Lung (tissue), 12 donors: ENCODE results near the gene SNRK. TPM values are rescaled to one million over a fixed set of nuclear protein-coding genes. Genes with fewer than 3 reads are reported as not detected.

Experiments used
- ATAC-seq: fragments of 200-7000 bp; cut with Tn5 transposase; one replicate; pipeline ENCODE4 v1.9.1; 2020; ENCODE audit warnings: moderate number of reproducible peaks; ENCODE audit not compliant: insufficient read depth, low FRiP score
- DNase-seq, 3 donors: peaks; one replicate each; pipeline ENCODE4 v3.0.0-alpha.2; 2013 to 2017
- H3K27ac ChIP-seq, 2 donors: one replicate each; pipeline ENCODE4 v1.5.1; 2013; ENCODE audit warnings: mild to moderate bottlenecking in 2 of 2, moderate library complexity in 2 of 2, control low read depth in 1 of 2, inconsistent platforms in 1 of 2, low read depth in 1 of 2, low read length in 1 of 2
- H3K27me3 ChIP-seq, 3 donors: one replicate each; pipeline ENCODE4 v1.5.1; 2013; ENCODE audit warnings: low read length in 2 of 3; ENCODE audit not compliant: control insufficient read depth in 3 of 3, insufficient read depth in 3 of 3
- H3K36me3 ChIP-seq, 4 donors: one replicate each; pipeline ENCODE4 v1.5.1; 2013; ENCODE audit warnings: low read length in 4 of 4, mild to moderate bottlenecking in 1 of 4, moderate library complexity in 1 of 4; ENCODE audit not compliant: control insufficient read depth in 4 of 4, insufficient read depth in 4 of 4
- H3K4me1 ChIP-seq, 5 donors: one replicate each; pipeline ENCODE4 v1.5.1; 2013; ENCODE audit warnings: low read length in 5 of 5, mild to moderate bottlenecking in 2 of 5, moderate library complexity in 1 of 5; ENCODE audit not compliant: control insufficient read depth in 5 of 5, insufficient read depth in 5 of 5
- H3K4me3 ChIP-seq: one replicate; pipeline ENCODE4 v1.5.1; 2013; ENCODE audit warnings: mild to moderate bottlenecking, control low read depth, moderate library complexity
- H3K9ac ChIP-seq, 2 donors: one replicate each; pipeline ENCODE4 v1.5.1; 2013; ENCODE audit warnings: low read length in 2 of 2, control low read depth in 1 of 2; ENCODE audit not compliant: insufficient read depth in 1 of 2
- H3K9me3 ChIP-seq, 4 donors: one replicate each; pipeline ENCODE4 v1.5.1; 2013; ENCODE audit warnings: low read length in 3 of 4, mild to moderate bottlenecking in 1 of 4, moderate library complexity in 1 of 4; ENCODE audit not compliant: control insufficient read depth in 4 of 4, insufficient read depth in 3 of 4
- CTCF ChIP-seq: IDR thresholded peaks from 2 replicates; pipeline ENCODE4 v1.5.1; 2012; ENCODE audit warnings: mild to moderate bottlenecking; ENCODE audit errors: control extremely low read depth, extremely low read depth
- WGBS, 2 donors: extraction: QIAGEN DNeasy Blood & Tissue Kit; methylation state at CpG; one replicate each; pipeline ENCODE4 v1.1.7; 2013; 5-methylcytosine and 5-hydroxymethylcytosine counted together
- polyA plus RNA-seq, 2 donors: library from polyadenylated mRNA; stranded (reverse); fragments of 200-250 nt; gene quantifications; one replicate each; pipeline ENCODE4 v1.2.1, GENCODE V29; 2013
- total RNA-seq, 2 donors: library from RNA; depleted of rRNA in 1 of 2; stranded (reverse); fragments of >200 nt in 1 of 2; gene quantifications; one replicate each; pipeline ENCODE4 v1.2.1, GENCODE V29; 2014 to 2021
- donor health status: control.
- donor health status: control.
- donor health status: Bipolar disorder and iron deficiency.
- donor health status: healthy.
- donor health status: DM: yes; HTN: yes; CAD: no.

SNRK gene
- total and polyA plus RNA-seq, 4 donors = 19.2 to 139 (median 45.6) TPM

GRCh38 chr3:43268636-43269035 is 17.7 kb upstream of the SNRK start:
- Histone ChIP-seq H3K27ac (no peak overlapping the region), H3K4me1 (no peaks in the 10 kb centered on the region), H3K36me3 (no peaks in the 10 kb centered on the region), H3K4me3 (no peak overlapping the region), H3K27me3 (no peaks in the 10 kb centered on the region), H3K9me3 (no peaks in the 10 kb centered on the region), H3K9ac (no peak overlapping the region)
- TF ChIP-seq CTCF = no peak
- ATAC-seq (no peak), DNase-seq (no peak)
- 95 to 100% methylated on average over 1 of the region's 1 CpG for WGBS, 2 donors

- no peak for TF ChIP-seq CTCF
These were observed 16.3 kb upstream of the SNRK start for GRCh38 chr3:43270078-43270477.

GRCh38 chr3:43273416-43273815 is 12.9 kb upstream of the SNRK start:
- no peak for ATAC-seq
- WGBS, 2 donors = 78 to 90% methylated on average over 2 of the region's 2 CpGs

More at GRCh38 chr3:43270078-43270477, 16.3 kb upstream of the SNRK start:
- no peak for DNase-seq
- H3K4me3 ChIP-seq = no peak overlapping the region
- ATAC-seq = no peak
- H3K36me3 ChIP-seq = no peaks in the 10 kb centered on the region
- no peaks in the 10 kb centered on the region for H3K27me3 ChIP-seq
- H3K27ac ChIP-seq = no peak overlapping the region
- H3K9me3 ChIP-seq = no peaks in the 10 kb centered on the region
- H3K9ac ChIP-seq = no peak overlapping the region
- no peaks in the 10 kb centered on the region for H3K4me1 ChIP-seq
- WGBS, 2 donors = 79 to 87% methylated on average over 2 of the region's 2 CpGs

More at GRCh38 chr3:43273416-43273815, 12.9 kb upstream of the SNRK start:
- Histone ChIP-seq H3K4me1 (no peaks in the 10 kb centered on the region), H3K27ac (no peak overlapping the region), H3K9ac (no peak overlapping the region), H3K4me3 (no peak overlapping the region), H3K36me3 (no peaks in the 10 kb centered on the region), H3K9me3 (no peaks in the 10 kb centered on the region), H3K27me3 (no peaks in the 10 kb centered on the region)
- TF ChIP-seq CTCF = no peak
- no peak for DNase-seq
